ENCODE data around the gene WDR93. TPM values are rescaled to one million over a fixed set of nuclear protein-coding genes. Genes with fewer than 3 reads are reported as not detected.

The WDR93 gene
- total and polyA plus RNA-seq, 10 donors = 0.09 to 0.11 TPM; not detected in 8

GRCh38 chr15:89753855-89754254, 63.2 kb downstream of the WDR93 start:
- H3K4me3 ChIP-seq = no peak overlapping the region
- no peak overlapping the region for H3K27ac ChIP-seq
- no peaks in the 10 kb centered on the region for H3K9me3 ChIP-seq
- intact Hi-C loops (cut with DNase I; ENCODE audit: low total_unique reads) = no loop called here
- no peaks in the 10 kb centered on the region for H3K36me3 ChIP-seq
- TF ChIP-seq POLR2A (IDR thresholded peaks at IDR 0.05) (no peak), POLR2AphosphoS5 (IDR thresholded peaks at IDR 0.05) (no peak), CTCF (IDR thresholded peaks at IDR 0.05 in 8 of 11, conservative IDR thresholded peaks at IDR 0.05 in 3 of 11) (no peak)
- H3K27me3 ChIP-seq (replicated peaks in 1 of 7) = peaks cover 0 to 23% (median 7%) of the 10 kb centered on the region in 7 donors
- peaks cover 3 to 23% (median 16%) of the 10 kb centered on the region in 6 donors for H3K4me1 ChIP-seq
- 72 to 90% (median 83%) methylated on average over 7 of the region's 7 CpGs for WGBS, 5 donors
- no peak for DNase-seq

GRCh38 chr15:89754361-89755154, 63.9 kb downstream of the WDR93 start:
- no peaks in the 10 kb centered on the region for H3K36me3 ChIP-seq
- H3K4me3 ChIP-seq = no peak overlapping the region
- peaks cover 0 to 23% (median 7%) of the 10 kb centered on the region in 7 donors for H3K27me3 ChIP-seq (replicated peaks in 1 of 7)
- H3K9me3 ChIP-seq = no peaks in the 10 kb centered on the region
- peaks cover 3 to 21% (median 16%) of the 10 kb centered on the region in 6 donors for H3K4me1 ChIP-seq
- DNase-seq = no peak
- intact Hi-C loops (cut with DNase I; ENCODE audit: low total_unique reads) = no loop called here
- no peak overlapping the region for H3K27ac ChIP-seq
- no peak for TF ChIP-seq POLR2AphosphoS5 (IDR thresholded peaks at IDR 0.05)
- TF ChIP-seq CTCF (IDR thresholded peaks at IDR 0.05 in 8 of 11, conservative IDR thresholded peaks at IDR 0.05 in 3 of 11) = no peak
- no peak for TF ChIP-seq POLR2A (IDR thresholded peaks at IDR 0.05)
- WGBS, 5 donors = 71 to 79% (median 76%) methylated on average over 8 of the region's 8 CpGs

- WGBS, 5 donors = 86 to 96% (median 93%) methylated on average over 4 of the region's 4 CpGs
- no peak for DNase-seq
- Histone ChIP-seq H3K4me3 (no peak overlapping the region), H3K27me3 (replicated peaks in 1 of 7) (peaks cover 0 to 24% (median 0%) of the 10 kb centered on the region in 7 donors), H3K27ac (no peak overlapping the region), H3K4me1 (peaks cover 0 to 19% (median 6%) of the 10 kb centered on the region in 6 donors), H3K36me3 (no peaks in the 10 kb centered on the region), H3K9me3 (no peaks in the 10 kb centered on the region)
- intact Hi-C loops (cut with DNase I; ENCODE audit: low total_unique reads) = no loop called here
- TF ChIP-seq CTCF (IDR thresholded peaks at IDR 0.05 in 8 of 11, conservative IDR thresholded peaks at IDR 0.05 in 3 of 11) = no peak
- no peak for TF ChIP-seq POLR2AphosphoS5 (IDR thresholded peaks at IDR 0.05)
- TF ChIP-seq POLR2A (IDR thresholded peaks at IDR 0.05) = no peak
Measured at GRCh38 chr15:89755701-89756100, 65.1 kb downstream of the WDR93 start.

GRCh38 chr15:89756897-89757296, 66.3 kb downstream of the WDR93 start:
- no peak overlapping the region for H3K27ac ChIP-seq
- DNase-seq = no peak
- intact Hi-C loops (cut with DNase I; ENCODE audit: low total_unique reads) = no loop called here
- no peak overlapping the region for H3K4me3 ChIP-seq
- no peaks in the 10 kb centered on the region for H3K9me3 ChIP-seq
- WGBS, 5 donors = 67 to 78% (median 75%) methylated on average over 7 of the region's 7 CpGs
- no peak for TF ChIP-seq POLR2AphosphoS5 (IDR thresholded peaks at IDR 0.05)
- no peak for TF ChIP-seq POLR2A (IDR thresholded peaks at IDR 0.05)
- TF ChIP-seq CTCF (IDR thresholded peaks at IDR 0.05 in 8 of 11, conservative IDR thresholded peaks at IDR 0.05 in 3 of 11) = no peak
- H3K4me1 ChIP-seq = peaks cover 0 to 13% (median 0%) of the 10 kb centered on the region in 6 donors
- no peaks in the 10 kb centered on the region for H3K36me3 ChIP-seq
- H3K27me3 ChIP-seq (replicated peaks in 1 of 7) = peaks cover 0 to 24% (median 0%) of the 10 kb centered on the region in 7 donors

Measured in spleen (tissue), 11 donors.